Lower leg skin (tissue), 3 donors: ENCODE results near the gene RASAL3.

Source experiments
- POLR2A ChIP-seq, 2 donors: fragments of 450-650 bp; IDR thresholded peaks; one replicate each; pipeline ENCODE4 v1.6.1; 2016 to 2017; ENCODE audit warnings: antibody characterized with exemption in 2 of 2, mild to moderate bottlenecking in 1 of 2, moderate library complexity in 1 of 2
- TF ChIP-seq, protein P1 (sequence below), 3 donors: fragments of 450-650 bp; IDR thresholded peaks; one replicate each; pipeline ENCODE4 v1.5.1; 2016; ENCODE audit warnings: antibody characterized with exemption in 3 of 3, mild to moderate bottlenecking in 3 of 3, moderate library complexity in 2 of 3

DNA sequence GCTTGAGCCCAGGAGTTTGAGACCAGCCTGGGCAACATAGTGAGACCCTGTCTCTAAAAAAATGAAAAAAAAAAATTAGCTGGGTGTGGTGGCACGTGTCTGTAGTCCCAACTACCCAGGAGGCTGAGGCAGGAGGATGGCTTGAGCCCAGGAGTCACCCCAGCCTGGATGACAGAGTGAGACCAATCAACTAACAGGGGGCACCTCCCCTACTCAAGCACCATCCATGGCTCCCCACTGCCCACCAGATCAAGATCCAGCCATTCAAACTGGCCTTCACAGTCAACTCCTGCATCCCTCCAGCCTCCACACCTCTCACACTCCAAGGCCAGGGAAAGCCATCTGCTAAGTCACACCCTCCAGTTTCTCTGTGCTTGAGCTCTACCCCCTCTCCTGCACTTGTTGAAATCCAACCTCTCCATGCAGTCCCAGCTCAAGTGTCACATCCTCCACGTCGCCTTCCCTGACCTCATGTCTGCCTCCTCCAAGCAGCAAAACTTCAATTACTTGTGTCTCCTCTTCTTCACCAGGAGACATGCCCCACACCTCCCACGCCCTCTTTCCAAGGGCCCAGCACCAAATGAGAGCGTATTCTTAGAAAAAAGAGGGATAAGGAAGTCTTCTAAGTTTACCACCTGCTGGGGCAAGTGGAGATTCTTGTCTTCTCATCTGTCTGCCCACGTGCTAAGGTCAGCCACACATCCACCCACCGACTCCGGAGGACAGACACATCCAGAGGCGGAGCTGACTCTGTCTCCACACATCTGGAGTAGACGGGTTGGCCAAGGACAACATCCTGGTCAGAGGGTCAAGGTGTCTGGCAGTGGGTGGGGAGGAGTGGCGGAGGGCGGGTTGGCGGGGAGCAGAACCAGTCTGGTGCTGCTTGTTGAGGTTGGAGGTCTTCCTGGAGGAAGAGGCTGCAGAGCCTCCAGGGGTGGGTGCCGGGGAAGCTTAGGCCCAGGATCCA, 43.0 kb upstream of the RASAL3 start:
- TF ChIP-seq, protein P1, sequence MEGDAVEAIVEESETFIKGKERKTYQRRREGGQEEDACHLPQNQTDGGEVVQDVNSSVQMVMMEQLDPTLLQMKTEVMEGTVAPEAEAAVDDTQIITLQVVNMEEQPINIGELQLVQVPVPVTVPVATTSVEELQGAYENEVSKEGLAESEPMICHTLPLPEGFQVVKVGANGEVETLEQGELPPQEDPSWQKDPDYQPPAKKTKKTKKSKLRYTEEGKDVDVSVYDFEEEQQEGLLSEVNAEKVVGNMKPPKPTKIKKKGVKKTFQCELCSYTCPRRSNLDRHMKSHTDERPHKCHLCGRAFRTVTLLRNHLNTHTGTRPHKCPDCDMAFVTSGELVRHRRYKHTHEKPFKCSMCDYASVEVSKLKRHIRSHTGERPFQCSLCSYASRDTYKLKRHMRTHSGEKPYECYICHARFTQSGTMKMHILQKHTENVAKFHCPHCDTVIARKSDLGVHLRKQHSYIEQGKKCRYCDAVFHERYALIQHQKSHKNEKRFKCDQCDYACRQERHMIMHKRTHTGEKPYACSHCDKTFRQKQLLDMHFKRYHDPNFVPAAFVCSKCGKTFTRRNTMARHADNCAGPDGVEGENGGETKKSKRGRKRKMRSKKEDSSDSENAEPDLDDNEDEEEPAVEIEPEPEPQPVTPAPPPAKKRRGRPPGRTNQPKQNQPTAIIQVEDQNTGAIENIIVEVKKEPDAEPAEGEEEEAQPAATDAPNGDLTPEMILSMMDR (IDR thresholded peaks at IDR 0.05): no peak
- TF ChIP-seq POLR2A (IDR thresholded peaks at IDR 0.05): no peak
